Upper lobe of right lung (tissue), 1 donor: Measurements from ENCODE around the gene MAGOHB. TPM values are rescaled to one million over a fixed set of nuclear protein-coding genes. Genes with fewer than 3 reads are reported as not detected.
A peak's percentile ranks its signal among the peaks of the same experiment; 100 is the strongest.
"Not testable (repeated sequence)": the region's sequence is repeated elsewhere in the genome, so short reads cannot be mapped to it uniquely, and the experiment has no call there.

Experiments used
- ATAC-seq: fragments of 200-7000 bp; cut with Tn5 transposase; one replicate; pipeline ENCODE4 v1.9.1; 2020; ENCODE audit warnings: mild to moderate bottlenecking, moderate library complexity
- DNase-seq: peaks from one replicate; pipeline ENCODE4 v3.0.0-alpha.2; 2020
- H3K27ac ChIP-seq: fragments of 200-600 bp; one replicate; pipeline ENCODE4 v1.8.0; 2022
- H3K27me3 ChIP-seq: fragments of 200-600 bp; one replicate; pipeline ENCODE4 v1.8.0; 2022; ENCODE audit warnings: mild to moderate bottlenecking
- H3K36me3 ChIP-seq: fragments of 200-600 bp; one replicate; pipeline ENCODE4 v1.8.0; 2022
- H3K4me1 ChIP-seq: fragments of 200-600 bp; one replicate; pipeline ENCODE4 v1.8.0; 2022
- H3K4me3 ChIP-seq: fragments of 200-600 bp; one replicate; pipeline ENCODE4 v1.8.0; 2022; ENCODE audit warnings: mild to moderate bottlenecking
- H3K9me3 ChIP-seq: fragments of 200-600 bp; one replicate; pipeline ENCODE4 v1.8.0; 2022
- CTCF ChIP-seq: fragments of 200-600 bp; IDR thresholded peaks from one replicate; pipeline ENCODE4 v1.8.0; 2022; ENCODE audit warnings: antibody characterized with exemption
- intact Hi-C: fragments of 100-400 bp; cut with DNase I; formaldehyde crosslinking; loops from one replicate; pipeline ENCODE4 v1.11.0; 2022
- total RNA-seq: library from RNA; stranded (reverse); fragmentation: NEBNext Ultra II Directional; extraction: Animal tissue kit (Norgen Biotek cat#: 25700); gene quantifications from one replicate; pipeline ENCODE4 v1.2.1, GENCODE V29; 2021
- donor health status: DM: no; HTN: yes; CAD: no; lungs with severe emphysema.

The MAGOHB gene
- total RNA-seq, 1 donor from 2014 or later, result 21.3 TPM

GRCh38 chr12:10618338-10618987 is 5.1 kb upstream of the MAGOHB start:
- Histone ChIP-seq H3K27ac (no peak overlapping the region), H3K27me3 (no peaks in the 10 kb centered on the region), H3K4me1 (no peaks in the 10 kb centered on the region), H3K4me3 (no peak overlapping the region), H3K9me3 (no peaks in the 10 kb centered on the region), H3K36me3 (no peaks in the 10 kb centered on the region)
- no peak for TF ChIP-seq CTCF
- DNase-seq, result no peak
- no peak for ATAC-seq
- intact Hi-C loops, result no loop called here

- no peak for TF ChIP-seq CTCF
- no peaks in the 10 kb centered on the region for H3K4me1 ChIP-seq
- H3K9me3 ChIP-seq, result no peaks in the 10 kb centered on the region
- intact Hi-C loops, result no loop called here
- DNase-seq, result no peak
- H3K4me3 ChIP-seq, result no peak overlapping the region
- H3K27me3 ChIP-seq, result no peaks in the 10 kb centered on the region
- no peak overlapping the region for H3K27ac ChIP-seq
- H3K36me3 ChIP-seq, result no peaks in the 10 kb centered on the region
- ATAC-seq, result no peak
Measured at GRCh38 chr12:10617863-10618262, 4.5 kb upstream of the MAGOHB start.

- Histone ChIP-seq H3K27ac (no peak overlapping the region), H3K4me3 (no peak overlapping the region), H3K36me3 (no peaks in the 10 kb centered on the region), H3K9me3 (no peaks in the 10 kb centered on the region), H3K27me3 (no peaks in the 10 kb centered on the region), H3K4me1 (peaks cover 18% of the 10 kb centered on the region)
- no peak for TF ChIP-seq CTCF
- DNase-seq, result no peak
- intact Hi-C loops, result no loop called here
- ATAC-seq, result no peak
Measured at GRCh38 chr12:10615532-10615931, 2.1 kb upstream of the MAGOHB start.

GRCh38 chr12:10614056-10614370 is 604 bp upstream of the MAGOHB start:
- DNase-seq (no peak), ATAC-seq (no peak)
- no peaks in the 10 kb centered on the region for H3K9me3 ChIP-seq
- peaks cover 13% of the 10 kb centered on the region for H3K36me3 ChIP-seq
- intact Hi-C loops, result no loop called here
- H3K4me1 ChIP-seq, result peaks cover 18% of the 10 kb centered on the region
- H3K4me3 ChIP-seq, result peak overlapping the region; percentile 62
- no peak for TF ChIP-seq CTCF
- H3K27ac ChIP-seq, result peak overlapping the region; percentile 83
- H3K27me3 ChIP-seq, result no peaks in the 10 kb centered on the region

- no peak for TF ChIP-seq CTCF
- H3K36me3 ChIP-seq, result peaks cover 23% of the 10 kb centered on the region
- H3K27me3 ChIP-seq, result no peaks in the 10 kb centered on the region
- H3K4me1 ChIP-seq, result peaks cover 18% of the 10 kb centered on the region
- DNase-seq (no peak), ATAC-seq (no peak)
- H3K9me3 ChIP-seq, result no peaks in the 10 kb centered on the region
- H3K4me3 ChIP-seq, result peak overlapping the region; percentile 62
- intact Hi-C loops, result no loop called here
- peak overlapping the region; percentile 83 for H3K27ac ChIP-seq
Measured at GRCh38 chr12:10612984-10613348, 443 bp downstream of the MAGOHB start.

- ATAC-seq (no peak), DNase-seq (no peak)
- Histone ChIP-seq H3K27ac (no peak overlapping the region), H3K27me3 (no peaks in the 10 kb centered on the region), H3K9me3 (no peaks in the 10 kb centered on the region), H3K36me3 (peaks cover 32% of the 10 kb centered on the region), H3K4me3 (peak overlapping the region; percentile 62), H3K4me1 (peaks cover 18% of the 10 kb centered on the region)
- TF ChIP-seq CTCF, result no peak
- intact Hi-C loops, result no loop called here
Measured at GRCh38 chr12:10612110-10612509, 1.3 kb downstream of the MAGOHB start.

GRCh38 chr12:10611258-10611657 is 2.2 kb downstream of the MAGOHB start:
- DNase-seq, H3K27me3 ChIP-seq, H3K9me3 ChIP-seq, H3K27ac ChIP-seq, H3K4me3 ChIP-seq, intact Hi-C loops, ATAC-seq: not testable (repeated sequence)
- Histone ChIP-seq H3K36me3 (peaks cover 36% of the 10 kb centered on the region), H3K4me1 (peaks cover 18% of the 10 kb centered on the region)
